GM23338 (cell line): ENCODE results near the gene SLC34A3. TPM values are rescaled to one million over a fixed set of nuclear protein-coding genes. Genes with fewer than 3 reads are reported as not detected.

Experiments used
- ATAC-seq: fragments of 200-7000 bp; cut with Tn5 transposase; 3 replicates; pipeline ENCODE4 v1.9.1; 2020
- DNase-seq: peaks from one replicate; pipeline ENCODE4 v3.0.0-alpha.2; 2015; ENCODE audit warnings: low spot score
- H2AFZ ChIP-seq: fragments of 200-600 bp; sonication (generic); 2 replicates; pipeline ENCODE4 v1.8.0; 2016; ENCODE audit warnings: antibody characterized with exemption, mild to moderate bottlenecking, moderate library complexity
- H3F3A ChIP-seq: fragments of 200-600 bp; sonication (generic); replicated peaks from 2 replicates; pipeline ENCODE4 v1.8.0; 2017; ENCODE audit warnings: antibody characterized with exemption, mixed run types, low read depth
- H3K27ac ChIP-seq: fragments of 200-600 bp; sonication (generic); 2 replicates; pipeline ENCODE4 v1.6.1; 2016; ENCODE audit warnings: low read depth
- H3K27me3 ChIP-seq: fragments of 200-600 bp; sonication (generic); 2 replicates; pipeline ENCODE4 v1.8.0; 2016; ENCODE audit warnings: mild to moderate bottlenecking, mixed run types, moderate library complexity; ENCODE audit not compliant: insufficient read depth
- H3K36me3 ChIP-seq: fragments of 200-600 bp; sonication (generic); 2 replicates; pipeline ENCODE4 v1.8.0; 2016; ENCODE audit warnings: mild to moderate bottlenecking; ENCODE audit not compliant: insufficient read depth
- H3K4me1 ChIP-seq: fragments of 200-600 bp; sonication (generic); 2 replicates; pipeline ENCODE4 v1.8.0; 2016; ENCODE audit warnings: mild to moderate bottlenecking, moderate library complexity; ENCODE audit not compliant: insufficient read depth
- H3K4me2 ChIP-seq: fragments of 200-600 bp; sonication (generic); 2 replicates; pipeline ENCODE4 v1.7.1; 2017; ENCODE audit warnings: mixed run types
- H3K4me3 ChIP-seq: fragments of 200-600 bp; sonication (generic); 2 replicates; pipeline ENCODE4 v1.6.1; 2016; ENCODE audit warnings: mixed run types
- H3K79me2 ChIP-seq: fragments of 200-600 bp; sonication (generic); replicated peaks from 2 replicates; pipeline ENCODE4 v1.8.0; 2017; ENCODE audit warnings: mild to moderate bottlenecking; ENCODE audit not compliant: insufficient read depth
- H3K9me2 ChIP-seq: fragments of 200-600 bp; sonication (generic); 2 replicates; pipeline ENCODE4 v1.8.0; 2017; ENCODE audit not compliant: insufficient read depth
- H4K20me1 ChIP-seq: fragments of 200-600 bp; sonication (generic); replicated peaks from 2 replicates; pipeline ENCODE4 v1.8.0; 2017; ENCODE audit warnings: mild to moderate bottlenecking; ENCODE audit not compliant: insufficient read depth
- H3K27ac Mint-ChIP-seq: 2 replicates; pipeline ENCODE4 v1.8.0; 2020; ENCODE audit warnings: inconsistent platforms, mild to moderate bottlenecking, moderate library complexity, mixed read lengths
- H3K27me3 Mint-ChIP-seq: 3 replicates; pipeline ENCODE4 v1.8.0; 2022; ENCODE audit warnings: low read depth, mild to moderate bottlenecking, moderate library complexity, mixed read lengths, inconsistent platforms; ENCODE audit not compliant: insufficient read depth, poor library complexity
- H3K36me3 Mint-ChIP-seq: 3 replicates; pipeline ENCODE4 v1.8.0; 2021; ENCODE audit warnings: low read depth, mild to moderate bottlenecking, inconsistent platforms, moderate library complexity, mixed read lengths
- H3K4me1 Mint-ChIP-seq: 3 replicates; pipeline ENCODE4 v1.8.0; 2020; ENCODE audit warnings: mild to moderate bottlenecking, inconsistent platforms, mixed read lengths
- H3K4me3 Mint-ChIP-seq: 3 replicates; pipeline ENCODE4 v1.8.0; 2021; ENCODE audit warnings: moderate library complexity, mild to moderate bottlenecking, inconsistent platforms, mixed read lengths
- H3K9me3 Mint-ChIP-seq: 3 replicates; pipeline ENCODE4 v1.8.0; 2020; ENCODE audit warnings: moderate library complexity, mild to moderate bottlenecking, inconsistent platforms, mixed read lengths
- CREB1 ChIP-seq: fragments of 250-450 bp; sonication (Bioruptor Pico); IDR thresholded peaks from 2 replicates; pipeline ENCODE4 v1.5.0; 2020; ENCODE audit warnings: low read depth, mild to moderate bottlenecking, moderate library complexity
- CTCF ChIP-seq, 2 experiments: fragments of 200-600 bp in 1 of 2; sonication (generic) in 1 of 2; conservative IDR thresholded peaks; 2 replicates each; pipeline versions ENCODE4 v1.5.1 to v1.6.1; 2016 to 2017; ENCODE audit warnings: antibody characterized with exemption in 2 of 2, low read depth in 2 of 2, mild to moderate bottlenecking in 2 of 2, moderate library complexity in 1 of 2
- EZH2 ChIP-seq: fragments of 200-600 bp; sonication (generic); IDR thresholded peaks from one replicate; pipeline ENCODE4 v1.8.0; 2017; ENCODE audit warnings: antibody characterized with exemption, mild to moderate bottlenecking, low read depth; ENCODE audit not compliant: unreplicated experiment
- JUNB ChIP-seq: IDR thresholded peaks from one replicate; pipeline ENCODE4 v1.6.1; 2016; ENCODE audit warnings: antibody characterized with exemption; ENCODE audit not compliant: unreplicated experiment
- REST ChIP-seq: IDR thresholded peaks from one replicate; pipeline ENCODE4 v1.6.1; 2018; ENCODE audit warnings: antibody characterized with exemption; ENCODE audit not compliant: unreplicated experiment
- STAT1 ChIP-seq: IDR thresholded peaks from one replicate; pipeline ENCODE4 v1.6.1; 2016; ENCODE audit warnings: antibody characterized with exemption; ENCODE audit not compliant: unreplicated experiment
- ZNF114 ChIP-seq: fragments of 250-450 bp; sonication (Bioruptor Pico); IDR thresholded peaks from 2 replicates; pipeline ENCODE4 v1.5.0; 2020; ENCODE audit warnings: mild to moderate bottlenecking, moderate library complexity
- ZNF462 ChIP-seq: fragments of 250-450 bp; sonication (Bioruptor Pico); IDR thresholded peaks from 2 replicates; pipeline ENCODE4 v1.5.0; 2020; ENCODE audit warnings: mild to moderate bottlenecking, moderate library complexity
- polyA plus RNA-seq: library from polyadenylated mRNA; unstranded; fragments of >200 nt; fragmentation: Nextera tagmentation; extraction: Ambion mirVana; gene quantifications from 2 replicates; pipeline ENCODE4 v1.2.1, GENCODE V29; 2016
- total RNA-seq: library from RNA; depleted of rRNA; stranded (reverse); fragments of >200 nt; shearing (Covaris generic); gene quantifications from 2 replicates; pipeline ENCODE4 v1.2.3, GENCODE V29; 2014

Gene SLC34A3
- total and polyA plus RNA-seq, 2 experiments from 2014 or later, result not detected

- Histone ChIP-seq H3K4me3 (no peak overlapping the region), H4K20me1 (no peaks in the 10 kb centered on the region; the same call in 1 of the 2 replicates), H3K4me2 (no peak overlapping the region), H3K4me1 (0 out of 2 replicates have a peak, but pooled peaks cover 3% of the 10 kb centered on the region), H3K27me3 (no peaks in the 10 kb centered on the region), H3F3A (0 out of 2 replicates have a peak, but pooled peaks cover 3% of the 10 kb centered on the region), H3K36me3 (no peaks in the 10 kb centered on the region), H3K27ac (no peak overlapping the region), H2AFZ (no peak overlapping the region), H3K79me2 (no peaks in the 10 kb centered on the region), H3K9me2 (no peaks in the 10 kb centered on the region)
- peaks cover 2% of the 10 kb centered on the region for H3K27me3 Mint-ChIP-seq
- ATAC-seq (no peak), DNase-seq (no peak)
- H3K27ac Mint-ChIP-seq, result no peak overlapping the region
- peaks cover 8% of the 10 kb centered on the region for H3K36me3 Mint-ChIP-seq
- H3K4me3 Mint-ChIP-seq, result no peak overlapping the region
- no peak for TF ChIP-seq EZH2
- no peak for TF ChIP-seq CREB1 (CRISPR knock-in tag)
- no peak for TF ChIP-seq REST
- no peak for TF ChIP-seq STAT1
- H3K9me3 Mint-ChIP-seq, result no peaks in the 10 kb centered on the region; the same call in 2 of the 3 replicates
- peaks cover 7% of the 10 kb centered on the region; the same call in 2 of the 3 replicates for H3K4me1 Mint-ChIP-seq
Measured at GRCh38 chr9:137214620-137215019, 16.1 kb upstream of the SLC34A3 start.

- Mint-ChIP-seq H3K27ac (no peak overlapping the region), H3K36me3 (peaks cover 5% of the 10 kb centered on the region; the same call in 2 of the 3 replicates), H3K4me3 (no peak overlapping the region), H3K27me3 (no peaks in the 10 kb centered on the region), H3K9me3 (no peaks in the 10 kb centered on the region; the same call in 2 of the 3 replicates), H3K4me1 (peaks cover 7% of the 10 kb centered on the region; the same call in 2 of the 3 replicates)
- no peak overlapping the region for H2AFZ ChIP-seq
- 0 out of 2 replicates have a peak, but pooled peaks cover 3% of the 10 kb centered on the region for H3K4me1 ChIP-seq
- H3K27ac ChIP-seq, result no peak overlapping the region
- H4K20me1 ChIP-seq, result no peaks in the 10 kb centered on the region; the same call in 1 of the 2 replicates
- no peaks in the 10 kb centered on the region for H3K27me3 ChIP-seq
- 0 out of 2 replicates have a peak, but pooled peaks cover 3% of the 10 kb centered on the region for H3F3A ChIP-seq
- H3K36me3 ChIP-seq, result no peaks in the 10 kb centered on the region
- no peak overlapping the region for H3K4me2 ChIP-seq
- no peaks in the 10 kb centered on the region for H3K79me2 ChIP-seq
- no peak overlapping the region for H3K4me3 ChIP-seq
- no peaks in the 10 kb centered on the region for H3K9me2 ChIP-seq
- ATAC-seq (no peak), DNase-seq (no peak)
- TF ChIP-seq CTCF (conservative IDR thresholded peaks at IDR 0.05; ENCODE audit: low read depth in 2 of 2) (no peak), EZH2 (no peak), ZNF114 (CRISPR knock-in tag) (no peak), JUNB (no peak), ZNF462 (CRISPR knock-in tag) (no peak), CREB1 (CRISPR knock-in tag) (no peak)
Measured at GRCh38 chr9:137215196-137215986, 15.3 kb upstream of the SLC34A3 start.
